ENCODE results near the gene ZNF8.
"Not testable (repeated sequence)": the region's sequence is repeated elsewhere in the genome, so short reads cannot be mapped to it uniquely, and the experiment has no call there.

The ZNF8 gene

GRCh38 chr19:58278541-58279041 lies at the start of gene ZNF8:
Gene ZNF8 (plus strand): TSS chr19:58278955. CDS start chr19:58279082, 127 bp downstream.
- peak; percentile 94 to 95 for DNase-seq (ENCODE audit: low read depth in 2 of 2)

GRCh38 chr19:58229255-58229639 lies 49.5 kb upstream of the ZNF8 start:
- DNase-seq (ENCODE audit: low read depth in 2 of 2), result no peak

- no peak for DNase-seq (ENCODE audit: low read depth in 2 of 2)
These were observed 41.4 kb upstream of the ZNF8 start for GRCh38 chr19:58237324-58237723.

- DNase-seq (ENCODE audit: low read depth in 2 of 2), result no peak
These were observed 35.4 kb upstream of the ZNF8 start for GRCh38 chr19:58243351-58243750.

- no peak for DNase-seq (ENCODE audit: low read depth in 2 of 2)
These were observed 29.9 kb upstream of the ZNF8 start for GRCh38 chr19:58248886-58249285.

- DNase-seq (ENCODE audit: low read depth in 2 of 2), result no peak
These were observed 26.6 kb upstream of the ZNF8 start for GRCh38 chr19:58252102-58252685.

- DNase-seq (ENCODE audit: low read depth in 2 of 2), result not testable (repeated sequence)
These were observed 20.5 kb upstream of the ZNF8 start for GRCh38 chr19:58258259-58258658.

- DNase-seq (ENCODE audit: low read depth in 2 of 2), result no peak
These were observed 17.2 kb upstream of the ZNF8 start for GRCh38 chr19:58261600-58261967.

- DNase-seq (ENCODE audit: low read depth in 2 of 2), result no peak
These were observed 16.5 kb upstream of the ZNF8 start for GRCh38 chr19:58261968-58262921.

- no peak for DNase-seq (ENCODE audit: low read depth in 2 of 2)
These were observed 15.8 kb upstream of the ZNF8 start for GRCh38 chr19:58262922-58263296.

GRCh38 chr19:58265100-58265499 lies 13.7 kb upstream of the ZNF8 start:
- DNase-seq (ENCODE audit: low read depth in 2 of 2), result no peak

- no peak for DNase-seq (ENCODE audit: low read depth in 2 of 2)
These were observed 10.4 kb upstream of the ZNF8 start for GRCh38 chr19:58268344-58268743.

- no peak for DNase-seq (ENCODE audit: low read depth in 2 of 2)
These were observed 4.0 kb upstream of the ZNF8 start for GRCh38 chr19:58274771-58275201.

GRCh38 chr19:58275564-58275963 lies 3.2 kb upstream of the ZNF8 start:
- DNase-seq (ENCODE audit: low read depth in 2 of 2), result no peak

GRCh38 chr19:58277197-58277596 lies 1.6 kb upstream of the ZNF8 start:
- DNase-seq (ENCODE audit: low read depth in 2 of 2), result no peak

GRCh38 chr19:58277748-58278540 lies 811 bp upstream of the ZNF8 start:
- DNase-seq (ENCODE audit: low read depth in 2 of 2), result no peak

- DNase-seq (ENCODE audit: low read depth in 2 of 2), result peak; percentile 9 to 20
These were observed 528 bp downstream of the ZNF8 start for GRCh38 chr19:58279042-58279924.

GRCh38 chr19:58279925-58280316 lies 1.2 kb downstream of the ZNF8 start:
- no peak for DNase-seq (ENCODE audit: low read depth in 2 of 2)

- no peak for DNase-seq (ENCODE audit: low read depth in 2 of 2)
These were observed 5.4 kb downstream of the ZNF8 start for GRCh38 chr19:58284199-58284598.

GRCh38 chr19:58291943-58292342 lies 13.2 kb downstream of the ZNF8 start:
- no peak for DNase-seq (ENCODE audit: low read depth in 2 of 2)

GRCh38 chr19:58294743-58295374 lies 16.1 kb downstream of the ZNF8 start:
- no peak for DNase-seq (ENCODE audit: low read depth in 2 of 2)
